KMS-11 (cell line): Measurements from ENCODE around the gene KMT2E.
A peak's percentile ranks its signal among the peaks of the same experiment; 100 is the strongest.

Source experiments
- H2AFZ ChIP-seq: fragments of 200-600 bp; sonication (generic); 2 replicates; pipeline ENCODE4 v1.6.1; 2016; ENCODE audit warnings: antibody characterized with exemption, mixed run types, low read depth
- H3K27ac ChIP-seq: fragments of 200-600 bp; sonication (generic); 2 replicates; pipeline ENCODE4 v1.6.1; 2016; ENCODE audit warnings: mild to moderate bottlenecking, mixed run types
- H3K27me3 ChIP-seq: fragments of 200-600 bp; sonication (generic); 2 replicates; pipeline ENCODE4 v1.6.1; 2017; ENCODE audit warnings: mild to moderate bottlenecking, low read depth, mixed run types, moderate library complexity; ENCODE audit not compliant: insufficient read depth
- H3K36me3 ChIP-seq: fragments of 200-600 bp; sonication (generic); 2 replicates; pipeline ENCODE4 v1.6.1; 2017; ENCODE audit warnings: mild to moderate bottlenecking, mixed run types; ENCODE audit not compliant: insufficient read depth
- H3K4me1 ChIP-seq: fragments of 200-600 bp; sonication (generic); 2 replicates; pipeline ENCODE4 v1.6.1; 2016; ENCODE audit warnings: mild to moderate bottlenecking, low read depth, mixed run types; ENCODE audit not compliant: poor library complexity, severe bottlenecking
- H3K4me2 ChIP-seq: fragments of 200-600 bp; sonication (generic); 2 replicates; pipeline ENCODE4 v1.7.0; 2016; ENCODE audit warnings: mild to moderate bottlenecking, mixed run types
- H3K4me3 ChIP-seq: fragments of 200-600 bp; sonication (generic); IDR thresholded peaks from 2 replicates; pipeline ENCODE4 v1.6.1; 2017; ENCODE audit warnings: low read depth, low read length, mixed read lengths; ENCODE audit not compliant: insufficient read depth
- H3K79me2 ChIP-seq: fragments of 200-600 bp; sonication (generic); 2 replicates; pipeline ENCODE4 v1.6.1; 2016; ENCODE audit warnings: low read depth, mixed run types; ENCODE audit not compliant: insufficient read depth
- H3K9ac ChIP-seq: fragments of 200-600 bp; sonication (generic); 2 replicates; pipeline ENCODE4 v1.6.1; 2016; ENCODE audit warnings: mild to moderate bottlenecking, mixed run types
- H4K20me1 ChIP-seq: fragments of 200-600 bp; sonication (generic); 2 replicates; pipeline ENCODE4 v1.6.1; 2016; ENCODE audit warnings: mild to moderate bottlenecking, mixed run types; ENCODE audit not compliant: insufficient read depth
- CTCF ChIP-seq: fragments of 200-600 bp; sonication (generic); conservative IDR thresholded peaks from 2 replicates; pipeline ENCODE4 v1.6.1; 2017; ENCODE audit warnings: low read depth, mild to moderate bottlenecking, antibody characterized with exemption, low read length, moderate library complexity, mixed read lengths

Gene KMT2E

GRCh38 chr7:105136221-105136620, 122.2 kb downstream of the KMT2E start:
- H3K9ac ChIP-seq, result no peak overlapping the region
- no peak overlapping the region for H3K4me3 ChIP-seq
- H3K36me3 ChIP-seq, result no peaks in the 10 kb centered on the region
- H3K4me1 ChIP-seq, result peaks cover 59% of the 10 kb centered on the region
- H3K79me2 ChIP-seq, result peaks cover 25% of the 10 kb centered on the region
- no peak overlapping the region for H2AFZ ChIP-seq
- no peak overlapping the region for H3K4me2 ChIP-seq
- no peak overlapping the region for H3K27ac ChIP-seq
- no peaks in the 10 kb centered on the region; the same call in 1 of the 2 replicates for H4K20me1 ChIP-seq
- no peak for TF ChIP-seq CTCF
- H3K27me3 ChIP-seq, result no peaks in the 10 kb centered on the region

- TF ChIP-seq CTCF, result no peak
- Histone ChIP-seq H3K27ac (no peak overlapping the region), H4K20me1 (no peaks in the 10 kb centered on the region; the same call in 1 of the 2 replicates), H3K36me3 (no peaks in the 10 kb centered on the region), H3K79me2 (peaks cover 14% of the 10 kb centered on the region), H3K27me3 (no peaks in the 10 kb centered on the region), H3K4me1 (peaks cover 49% of the 10 kb centered on the region), H3K9ac (no peak overlapping the region), H3K4me2 (no peak overlapping the region), H2AFZ (no peak overlapping the region), H3K4me3 (no peak overlapping the region)
These were observed 123.9 kb downstream of the KMT2E start for GRCh38 chr7:105137898-105138297.

GRCh38 chr7:105139381-105139780, 125.4 kb downstream of the KMT2E start:
- TF ChIP-seq CTCF, result no peak
- Histone ChIP-seq H3K4me1 (peaks cover 37% of the 10 kb centered on the region), H3K4me2 (no peak overlapping the region), H4K20me1 (no peaks in the 10 kb centered on the region; the same call in 1 of the 2 replicates), H2AFZ (no peak overlapping the region), H3K36me3 (no peaks in the 10 kb centered on the region), H3K27me3 (no peaks in the 10 kb centered on the region), H3K4me3 (no peak overlapping the region), H3K79me2 (peaks cover 14% of the 10 kb centered on the region), H3K27ac (no peak overlapping the region), H3K9ac (no peak overlapping the region)

GRCh38 chr7:105141068-105141467, 127.1 kb downstream of the KMT2E start:
- Histone ChIP-seq H3K27ac (no peak overlapping the region), H3K36me3 (no peaks in the 10 kb centered on the region), H3K4me2 (no peak overlapping the region), H3K4me1 (peaks cover 21% of the 10 kb centered on the region), H3K9ac (no peak overlapping the region), H3K79me2 (peaks cover under 1% of the 10 kb centered on the region), H3K4me3 (no peak overlapping the region), H4K20me1 (no peaks in the 10 kb centered on the region; the same call in 1 of the 2 replicates), H3K27me3 (no peaks in the 10 kb centered on the region), H2AFZ (no peak overlapping the region)
- peak; percentile 50; the same call in 1 of the 2 replicates for TF ChIP-seq CTCF
